WI38 (cell line): ENCODE results near the gene ZNF507.
A peak's percentile ranks its signal among the peaks of the same experiment; 100 is the strongest.

Experiments
- H3K4me3 ChIP-seq: 2 replicates; pipeline ENCODE4 v1.5.1; 2011; ENCODE audit warnings: low read depth, mild to moderate bottlenecking, control low read depth, low read length
- CTCF ChIP-seq: IDR thresholded peaks from 2 replicates; pipeline ENCODE4 v1.5.1; 2012; ENCODE audit warnings: low read depth, mild to moderate bottlenecking, control low read depth, low read length

Gene ZNF507

GRCh38 chr19:32345261-32346207 is at the start of gene ZNF507:
ZNF507 (plus strand) TSS chr19:32345610; CDS start chr19:32352831, 7,221 bp downstream.
- H3K4me3 ChIP-seq, result peak within 1 kb of the TSS; percentile 92
- no peak for TF ChIP-seq CTCF

GRCh38 chr19:32296694-32297093 is 48.7 kb upstream of the ZNF507 start:
- no peak overlapping the region for H3K4me3 ChIP-seq
- no peak for TF ChIP-seq CTCF

- H3K4me3 ChIP-seq, result no peak overlapping the region
Measured at GRCh38 chr19:32302778-32303177, 42.6 kb upstream of the ZNF507 start.

GRCh38 chr19:32303193-32303592 is 42.2 kb upstream of the ZNF507 start:
- no peak overlapping the region for H3K4me3 ChIP-seq
- TF ChIP-seq CTCF, result no peak

More at GRCh38 chr19:32302778-32303177, 42.6 kb upstream of the ZNF507 start:
- TF ChIP-seq CTCF, result no peak

- no peak overlapping the region for H3K4me3 ChIP-seq
- TF ChIP-seq CTCF, result no peak
Measured at GRCh38 chr19:32307591-32307990, 37.8 kb upstream of the ZNF507 start.

- H3K4me3 ChIP-seq, result no peak overlapping the region
- no peak for TF ChIP-seq CTCF
Measured at GRCh38 chr19:32308431-32309077, 36.9 kb upstream of the ZNF507 start.

- H3K4me3 ChIP-seq, result no peak overlapping the region
- TF ChIP-seq CTCF, result no peak
Measured at GRCh38 chr19:32309711-32310390, 35.6 kb upstream of the ZNF507 start.
